Posterior vena cava (tissue), 2 donors: ENCODE measurements around the gene APH1A. TPM values are rescaled to one million over a fixed set of nuclear protein-coding genes. Genes with fewer than 3 reads are reported as not detected.
A peak's percentile ranks its signal among the peaks of the same experiment; 100 is the strongest.
"Not testable (repeated sequence)": the region's sequence is repeated elsewhere in the genome, so short reads cannot be mapped to it uniquely, and the experiment has no call there.

Experiments
- DNase-seq: peaks from one replicate; pipeline ENCODE4 v3.0.0-alpha.2; 2020; ENCODE audit warnings: low spot score
- intact Hi-C, 2 donors: fragments of 100-400 bp; cut with DNase I; formaldehyde crosslinking; loops; one replicate each; pipeline versions ENCODE4 v1.14.1 to v1.14.2; 2022 to 2023
- total RNA-seq, 2 donors: library from RNA; stranded (reverse); fragmentation: NEBNext Ultra II Directional; extraction: Animal tissue kit (Norgen Biotek cat#: 25700); gene quantifications; one replicate each; pipeline ENCODE4 v1.2.1, GENCODE V29; 2021
- donor health status: DM: yes; HTN: yes; CAD: no.
- donor health status: DM: yes; HTN: yes; CAD: no.

The APH1A gene
- total RNA-seq, 2 donors from 2014 or later, result 56.2 to 68.1 TPM

- intact Hi-C loops, result no loop called here
- DNase-seq, result no peak
These were observed 2.6 kb upstream of the APH1A start for GRCh38 chr1:150271291-150271959.

GRCh38 chr1:150269451-150269850 is 635 bp upstream of the APH1A start:
- no peak for DNase-seq

GRCh38 chr1:150268340-150268704 is 494 bp downstream of the APH1A start:
- DNase-seq, result no peak
- intact Hi-C loops, result no loop called here

More at GRCh38 chr1:150269451-150269850, 635 bp upstream of the APH1A start:
- intact Hi-C loops, result no loop called here

- DNase-seq, result no peak
- intact Hi-C loops, result no loop called here
These were observed 920 bp downstream of the APH1A start for GRCh38 chr1:150267896-150268295.

GRCh38 chr1:150263549-150263948 is 5.3 kb downstream of the APH1A start:
- intact Hi-C loops, result no loop called here
- peak; percentile 41 for DNase-seq

GRCh38 chr1:150262388-150263320 is 6.2 kb downstream of the APH1A start:
- peak; percentile 50 for DNase-seq
- intact Hi-C loops, result loop anchor here in 1 of 2 donors (1.0 kb wide), 1 partner anchor 22 kb away; no protein-coding TSS in a partner anchor

- intact Hi-C loops, result no loop called here
- peak; percentile 55 for DNase-seq
These were observed 7.4 kb downstream of the APH1A start for GRCh38 chr1:150261367-150261766.

GRCh38 chr1:150259758-150260669 is 8.8 kb downstream of the APH1A start:
- intact Hi-C loops, result no loop called here
- DNase-seq, result peak; percentile 41

- intact Hi-C loops, result no loop called here
These were observed 9.6 kb downstream of the APH1A start for GRCh38 chr1:150259217-150259616.

GRCh38 chr1:150257624-150258585 is 10.9 kb downstream of the APH1A start, which contains the start of gene CA14:
Gene CA14 (plus strand): TSS chr1:150257774. CDS start chr1:150258129, 355 bp downstream.
- intact Hi-C loops, result no loop called here

More at GRCh38 chr1:150259217-150259616, 9.6 kb downstream of the APH1A start:
- DNase-seq, result peak; percentile 25

GRCh38 chr1:150256554-150257341 is 12.1 kb downstream of the APH1A start:
- no peak for DNase-seq

More at GRCh38 chr1:150257624-150258585, 10.9 kb downstream of the APH1A start, which contains the start of gene CA14:
- no peak for DNase-seq

GRCh38 chr1:150256198-150256553 is 12.6 kb downstream of the APH1A start:
- intact Hi-C loops, result no loop called here
- no peak for DNase-seq

More at GRCh38 chr1:150256554-150257341, 12.1 kb downstream of the APH1A start:
- intact Hi-C loops, result no loop called here

- DNase-seq, result no peak
- intact Hi-C loops, result loop anchor here in 1 of 2 donors (5.0 kb wide), 1 partner anchor 303 kb away; no protein-coding TSS in a partner anchor
These were observed 18.9 kb downstream of the APH1A start for GRCh38 chr1:150249936-150250335.

GRCh38 chr1:150243003-150243402 is 25.8 kb downstream of the APH1A start:
- intact Hi-C loops, result no loop called here
- no peak for DNase-seq

- no peak for DNase-seq
These were observed 31.1 kb downstream of the APH1A start for GRCh38 chr1:150237746-150238145.

GRCh38 chr1:150237176-150237575 is 31.6 kb downstream of the APH1A start:
- intact Hi-C loops, DNase-seq: not testable (repeated sequence)

More at GRCh38 chr1:150237746-150238145, 31.1 kb downstream of the APH1A start:
- intact Hi-C loops, result no loop called here

GRCh38 chr1:150236614-150237100 is 32.2 kb downstream of the APH1A start:
- DNase-seq, result no peak
- intact Hi-C loops, result no loop called here
